ENCODE data around the gene SMIM29.

Gene SMIM29

GRCh38 chr6:34218691-34219090 is 30.1 kb downstream of the SMIM29 start:
- no peaks in the 10 kb centered on the region for H3K36me3 ChIP-seq (ENCODE audit: control insufficient read depth, insufficient read depth, low read length)
- H3K9me3 ChIP-seq (ENCODE audit: control insufficient read depth, insufficient read depth, low read depth, low read length), result no peaks in the 10 kb centered on the region
- no peak overlapping the region for H3K27ac ChIP-seq (ENCODE audit: low read depth, low read length)
- H3K9ac ChIP-seq (ENCODE audit: low read length), result no peak overlapping the region
- H3K4me1 ChIP-seq (ENCODE audit: control insufficient read depth, insufficient read depth, low read length), result peaks cover 9% of the 10 kb centered on the region
- no peak overlapping the region for H3K4me3 ChIP-seq (ENCODE audit: low read depth, low read length)
- H3K27me3 ChIP-seq (ENCODE audit: control insufficient read depth, insufficient read depth, low read length), result no peaks in the 10 kb centered on the region

- Histone ChIP-seq H3K9ac (ENCODE audit: low read length) (no peak overlapping the region), H3K9me3 (ENCODE audit: control insufficient read depth, insufficient read depth, low read depth, low read length) (no peaks in the 10 kb centered on the region), H3K4me1 (ENCODE audit: control insufficient read depth, insufficient read depth, low read length) (no peaks in the 10 kb centered on the region), H3K36me3 (ENCODE audit: control insufficient read depth, insufficient read depth, low read length) (no peaks in the 10 kb centered on the region), H3K27ac (ENCODE audit: low read depth, low read length) (no peak overlapping the region), H3K4me3 (ENCODE audit: low read depth, low read length) (no peak overlapping the region), H3K27me3 (ENCODE audit: control insufficient read depth, insufficient read depth, low read length) (no peaks in the 10 kb centered on the region)
Measured at GRCh38 chr6:34213772-34214171, 35.0 kb downstream of the SMIM29 start.

DNA sequence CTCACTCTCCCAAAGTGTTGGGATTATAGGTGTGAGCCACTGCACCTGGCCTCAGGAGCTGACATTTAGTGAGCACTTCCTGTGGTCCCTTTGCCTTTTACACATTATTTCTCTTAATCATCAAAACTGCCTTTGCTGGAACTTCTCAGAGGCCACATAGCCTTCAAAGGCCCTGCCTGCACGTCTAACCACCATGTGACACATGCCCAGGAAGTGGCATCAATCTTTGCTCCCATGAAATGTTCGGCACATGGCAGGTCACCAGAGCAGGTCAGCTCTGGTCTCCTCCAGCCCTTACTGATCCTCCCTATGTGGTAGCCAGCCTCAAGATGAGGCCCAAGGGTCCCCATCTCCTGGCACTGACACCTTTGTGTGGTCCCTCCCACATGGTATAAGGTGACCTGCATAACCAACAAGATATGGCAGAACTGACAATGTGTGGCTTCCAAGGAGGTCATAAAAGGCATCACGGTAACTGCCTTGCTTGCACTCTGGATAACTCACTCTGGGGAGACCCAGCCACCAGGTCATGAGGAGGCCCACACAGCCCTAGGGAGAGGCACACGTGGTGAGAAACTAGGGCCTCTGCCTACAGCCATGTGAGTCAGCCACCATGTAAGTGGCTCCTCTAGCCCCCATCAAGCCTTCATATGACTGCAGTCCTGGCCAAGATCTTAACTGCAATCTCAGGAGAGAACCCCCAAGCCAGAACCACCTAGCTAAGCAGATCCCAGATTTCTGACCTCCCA is 40.9 kb downstream of the SMIM29 start:
- Histone ChIP-seq H3K4me1 (ENCODE audit: control insufficient read depth, insufficient read depth, low read length) (peaks cover 16% of the 10 kb centered on the region), H3K9ac (ENCODE audit: low read length) (no peak overlapping the region), H3K36me3 (ENCODE audit: control insufficient read depth, insufficient read depth, low read length) (no peaks in the 10 kb centered on the region), H3K4me3 (ENCODE audit: low read depth, low read length) (no peak overlapping the region), H3K27me3 (ENCODE audit: control insufficient read depth, insufficient read depth, low read length) (no peaks in the 10 kb centered on the region), H3K9me3 (ENCODE audit: control insufficient read depth, insufficient read depth, low read depth, low read length) (no peaks in the 10 kb centered on the region), H3K27ac (ENCODE audit: low read depth, low read length) (no peak overlapping the region)

- H3K27ac ChIP-seq (ENCODE audit: low read depth, low read length), result no peak overlapping the region
- no peak overlapping the region for H3K9ac ChIP-seq (ENCODE audit: low read length)
- H3K27me3 ChIP-seq (ENCODE audit: control insufficient read depth, insufficient read depth, low read length), result no peaks in the 10 kb centered on the region
- H3K4me1 ChIP-seq (ENCODE audit: control insufficient read depth, insufficient read depth, low read length), result peaks cover 25% of the 10 kb centered on the region
- no peaks in the 10 kb centered on the region for H3K9me3 ChIP-seq (ENCODE audit: control insufficient read depth, insufficient read depth, low read depth, low read length)
- H3K4me3 ChIP-seq (ENCODE audit: low read depth, low read length), result no peak overlapping the region
- no peaks in the 10 kb centered on the region for H3K36me3 ChIP-seq (ENCODE audit: control insufficient read depth, insufficient read depth, low read length)
Measured at GRCh38 chr6:34206726-34207125, 42.1 kb downstream of the SMIM29 start.

- Histone ChIP-seq H3K27me3 (ENCODE audit: control insufficient read depth, insufficient read depth, low read length) (no peaks in the 10 kb centered on the region), H3K36me3 (ENCODE audit: control insufficient read depth, insufficient read depth, low read length) (no peaks in the 10 kb centered on the region), H3K9me3 (ENCODE audit: control insufficient read depth, insufficient read depth, low read depth, low read length) (no peaks in the 10 kb centered on the region), H3K4me1 (ENCODE audit: control insufficient read depth, insufficient read depth, low read length) (peaks cover 25% of the 10 kb centered on the region), H3K9ac (ENCODE audit: low read length) (no peak overlapping the region), H3K27ac (ENCODE audit: low read depth, low read length) (no peak overlapping the region), H3K4me3 (ENCODE audit: low read depth, low read length) (no peak overlapping the region)
Measured at GRCh38 chr6:34205916-34206315, 42.9 kb downstream of the SMIM29 start.

- H3K9me3 ChIP-seq (ENCODE audit: control insufficient read depth, insufficient read depth, low read depth, low read length), result no peaks in the 10 kb centered on the region
- H3K36me3 ChIP-seq (ENCODE audit: control insufficient read depth, insufficient read depth, low read length), result no peaks in the 10 kb centered on the region
- no peaks in the 10 kb centered on the region for H3K27me3 ChIP-seq (ENCODE audit: control insufficient read depth, insufficient read depth, low read length)
- no peak overlapping the region for H3K9ac ChIP-seq (ENCODE audit: low read length)
- no peak overlapping the region for H3K4me3 ChIP-seq (ENCODE audit: low read depth, low read length)
- H3K27ac ChIP-seq (ENCODE audit: low read depth, low read length), result no peak overlapping the region
- H3K4me1 ChIP-seq (ENCODE audit: control insufficient read depth, insufficient read depth, low read length), result peaks cover 25% of the 10 kb centered on the region
Measured at GRCh38 chr6:34205466-34205865, 43.3 kb downstream of the SMIM29 start.

GRCh38 chr6:34204693-34205092 is 44.1 kb downstream of the SMIM29 start:
- H3K4me1 ChIP-seq (ENCODE audit: control insufficient read depth, insufficient read depth, low read length), result peaks cover 25% of the 10 kb centered on the region
- no peak overlapping the region for H3K9ac ChIP-seq (ENCODE audit: low read length)
- no peaks in the 10 kb centered on the region for H3K27me3 ChIP-seq (ENCODE audit: control insufficient read depth, insufficient read depth, low read length)
- no peak overlapping the region for H3K27ac ChIP-seq (ENCODE audit: low read depth, low read length)
- no peak overlapping the region for H3K4me3 ChIP-seq (ENCODE audit: low read depth, low read length)
- no peaks in the 10 kb centered on the region for H3K9me3 ChIP-seq (ENCODE audit: control insufficient read depth, insufficient read depth, low read depth, low read length)
- no peaks in the 10 kb centered on the region for H3K36me3 ChIP-seq (ENCODE audit: control insufficient read depth, insufficient read depth, low read length)

GRCh38 chr6:34202329-34203201 is 46.2 kb downstream of the SMIM29 start:
- Histone ChIP-seq H3K4me1 (ENCODE audit: control insufficient read depth, insufficient read depth, low read length) (peaks cover 30% of the 10 kb centered on the region), H3K27me3 (ENCODE audit: control insufficient read depth, insufficient read depth, low read length) (no peaks in the 10 kb centered on the region), H3K9ac (ENCODE audit: low read length) (no peak overlapping the region), H3K36me3 (ENCODE audit: control insufficient read depth, insufficient read depth, low read length) (no peaks in the 10 kb centered on the region), H3K9me3 (ENCODE audit: control insufficient read depth, insufficient read depth, low read depth, low read length) (no peaks in the 10 kb centered on the region), H3K4me3 (ENCODE audit: low read depth, low read length) (peak overlapping the region; percentile 9; the same call in 1 of the 2 replicates), H3K27ac (ENCODE audit: low read depth, low read length) (no peak overlapping the region)

DNA sequence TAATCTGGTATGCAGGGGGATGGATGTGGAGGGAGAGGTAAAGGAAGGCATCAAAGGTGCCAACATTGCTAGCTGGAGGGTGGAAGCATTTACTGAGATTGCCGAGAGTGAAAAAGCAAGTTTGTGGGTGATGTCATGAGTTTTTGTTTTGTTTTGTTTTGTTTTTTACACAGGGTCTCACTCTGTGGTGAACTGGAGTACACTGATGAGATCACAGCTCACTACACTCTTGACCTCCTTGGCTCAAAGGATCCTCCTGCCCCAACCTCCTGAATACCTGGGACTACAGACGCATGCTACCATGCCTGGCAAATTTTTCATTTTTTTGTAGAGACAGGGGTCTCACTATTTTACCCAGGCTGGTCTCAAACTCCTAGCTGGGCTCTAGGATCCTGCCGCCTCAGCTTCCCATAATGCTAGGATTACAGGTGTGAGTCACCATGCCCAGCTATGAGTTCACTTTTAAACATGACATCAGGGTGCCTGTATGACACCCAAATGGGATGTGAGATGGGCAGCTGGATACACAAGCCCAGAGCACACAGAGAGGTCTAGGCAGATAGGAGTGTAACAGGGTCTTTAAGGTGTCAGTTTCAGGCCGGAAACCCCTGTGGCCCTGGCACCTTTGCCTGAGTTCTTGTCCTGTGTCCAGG is 47.2 kb downstream of the SMIM29 start:
- peaks cover 29% of the 10 kb centered on the region for H3K4me1 ChIP-seq (ENCODE audit: control insufficient read depth, insufficient read depth, low read length)
- no peaks in the 10 kb centered on the region for H3K27me3 ChIP-seq (ENCODE audit: control insufficient read depth, insufficient read depth, low read length)
- H3K4me3 ChIP-seq (ENCODE audit: low read depth, low read length), result no peak overlapping the region
- H3K9me3 ChIP-seq (ENCODE audit: control insufficient read depth, insufficient read depth, low read depth, low read length), result no peaks in the 10 kb centered on the region
- H3K36me3 ChIP-seq (ENCODE audit: control insufficient read depth, insufficient read depth, low read length), result no peaks in the 10 kb centered on the region
- no peak overlapping the region for H3K27ac ChIP-seq (ENCODE audit: low read depth, low read length)
- no peak overlapping the region for H3K9ac ChIP-seq (ENCODE audit: low read length)

- no peak overlapping the region for H3K4me3 ChIP-seq (ENCODE audit: low read depth, low read length)
- H3K9me3 ChIP-seq (ENCODE audit: control insufficient read depth, insufficient read depth, low read depth, low read length), result no peaks in the 10 kb centered on the region
- no peaks in the 10 kb centered on the region for H3K36me3 ChIP-seq (ENCODE audit: control insufficient read depth, insufficient read depth, low read length)
- H3K27ac ChIP-seq (ENCODE audit: low read depth, low read length), result no peak overlapping the region
- peaks cover 30% of the 10 kb centered on the region for H3K4me1 ChIP-seq (ENCODE audit: control insufficient read depth, insufficient read depth, low read length)
- H3K9ac ChIP-seq (ENCODE audit: low read length), result no peak overlapping the region
- peaks cover 3% of the 10 kb centered on the region; the same call in 1 of the 2 replicates for H3K27me3 ChIP-seq (ENCODE audit: control insufficient read depth, insufficient read depth, low read length)
Measured at GRCh38 chr6:34200340-34200971, 48.4 kb downstream of the SMIM29 start.
